ENCODE measurements around the gene PLG.

DNA sequence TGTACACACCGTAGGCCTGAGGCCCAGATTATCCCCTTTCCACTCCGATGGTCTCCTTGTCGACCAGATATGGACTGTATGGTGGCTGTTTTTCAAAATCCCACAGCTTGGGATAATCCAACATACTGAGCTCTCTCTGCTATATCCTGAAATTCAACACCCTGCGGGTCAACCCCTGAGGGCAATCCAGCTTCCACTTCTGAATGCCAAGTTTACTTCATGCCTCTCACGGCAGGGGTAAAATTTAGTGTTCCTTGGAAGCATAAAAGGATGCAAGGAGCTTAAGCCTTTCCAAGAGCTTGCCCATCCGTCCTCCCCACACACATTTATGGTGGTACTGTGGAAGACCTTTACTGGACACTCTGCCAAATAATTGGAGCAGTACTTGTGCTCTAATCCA is 90.7 kb downstream of the PLG start:
- TF ChIP-seq MAX (IDR thresholded peaks at IDR 0.05; ENCODE audit: low read depth, low read length): no peak
- no peak for TF ChIP-seq POLR2A (IDR thresholded peaks at IDR 0.05; ENCODE audit: extremely low read depth, insufficient read length)
- TF ChIP-seq, protein P1, sequence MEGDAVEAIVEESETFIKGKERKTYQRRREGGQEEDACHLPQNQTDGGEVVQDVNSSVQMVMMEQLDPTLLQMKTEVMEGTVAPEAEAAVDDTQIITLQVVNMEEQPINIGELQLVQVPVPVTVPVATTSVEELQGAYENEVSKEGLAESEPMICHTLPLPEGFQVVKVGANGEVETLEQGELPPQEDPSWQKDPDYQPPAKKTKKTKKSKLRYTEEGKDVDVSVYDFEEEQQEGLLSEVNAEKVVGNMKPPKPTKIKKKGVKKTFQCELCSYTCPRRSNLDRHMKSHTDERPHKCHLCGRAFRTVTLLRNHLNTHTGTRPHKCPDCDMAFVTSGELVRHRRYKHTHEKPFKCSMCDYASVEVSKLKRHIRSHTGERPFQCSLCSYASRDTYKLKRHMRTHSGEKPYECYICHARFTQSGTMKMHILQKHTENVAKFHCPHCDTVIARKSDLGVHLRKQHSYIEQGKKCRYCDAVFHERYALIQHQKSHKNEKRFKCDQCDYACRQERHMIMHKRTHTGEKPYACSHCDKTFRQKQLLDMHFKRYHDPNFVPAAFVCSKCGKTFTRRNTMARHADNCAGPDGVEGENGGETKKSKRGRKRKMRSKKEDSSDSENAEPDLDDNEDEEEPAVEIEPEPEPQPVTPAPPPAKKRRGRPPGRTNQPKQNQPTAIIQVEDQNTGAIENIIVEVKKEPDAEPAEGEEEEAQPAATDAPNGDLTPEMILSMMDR (IDR thresholded peaks at IDR 0.05; ENCODE audit: low read depth, low read length): no peak
- no peak for TF ChIP-seq MYC (IDR thresholded peaks at IDR 0.05; ENCODE audit: low read depth, low read length)
